Lower lobe of right lung (tissue), 2 donors: ENCODE results near the gene KDM4B. TPM values are rescaled to one million over a fixed set of nuclear protein-coding genes. Genes with fewer than 3 reads are reported as not detected.

ENCODE experiments used
- ATAC-seq, 2 donors: fragments of 200-7000 bp; cut with Tn5 transposase; one replicate each; pipeline ENCODE4 v1.9.1; 2020 to 2022; ENCODE audit warnings: mild to moderate bottlenecking in 2 of 2, moderate library complexity in 2 of 2
- DNase-seq: peaks from one replicate; pipeline ENCODE4 v3.0.0-alpha.2; 2020
- H3K27ac ChIP-seq: fragments of 200-600 bp; one replicate; pipeline ENCODE4 v1.8.0; 2022
- H3K27me3 ChIP-seq: fragments of 200-600 bp; one replicate; pipeline ENCODE4 v1.8.0; 2022; ENCODE audit warnings: low read depth
- H3K36me3 ChIP-seq: fragments of 200-600 bp; one replicate; pipeline ENCODE4 v1.8.0; 2022; ENCODE audit warnings: mild to moderate bottlenecking
- H3K4me1 ChIP-seq: fragments of 200-600 bp; one replicate; pipeline ENCODE4 v1.8.0; 2022
- H3K4me3 ChIP-seq: fragments of 200-600 bp; one replicate; pipeline ENCODE4 v1.8.0; 2022; ENCODE audit warnings: mild to moderate bottlenecking
- H3K9me3 ChIP-seq: fragments of 200-600 bp; one replicate; pipeline ENCODE4 v1.8.0; 2022
- intact Hi-C: fragments of 100-400 bp; cut with DNase I; formaldehyde crosslinking; loops from one replicate; pipeline ENCODE4 v1.11.0; 2022
- total RNA-seq: library from RNA; stranded (reverse); fragmentation: NEBNext Ultra II Directional; extraction: Animal tissue kit (Norgen Biotek cat#: 25700); gene quantifications from one replicate; pipeline ENCODE4 v1.2.1, GENCODE V29; 2021
- TF ChIP-seq, protein P1 (sequence below): fragments of 200-600 bp; IDR thresholded peaks from one replicate; pipeline ENCODE4 v1.8.0; 2022; ENCODE audit warnings: antibody characterized with exemption, mild to moderate bottlenecking
- donor health status: DM: no; HTN: yes; CAD: no; lungs with severe emphysema.

KDM4B gene
- total RNA-seq, 1 donor from 2014 or later: 40.3 TPM

DNA sequence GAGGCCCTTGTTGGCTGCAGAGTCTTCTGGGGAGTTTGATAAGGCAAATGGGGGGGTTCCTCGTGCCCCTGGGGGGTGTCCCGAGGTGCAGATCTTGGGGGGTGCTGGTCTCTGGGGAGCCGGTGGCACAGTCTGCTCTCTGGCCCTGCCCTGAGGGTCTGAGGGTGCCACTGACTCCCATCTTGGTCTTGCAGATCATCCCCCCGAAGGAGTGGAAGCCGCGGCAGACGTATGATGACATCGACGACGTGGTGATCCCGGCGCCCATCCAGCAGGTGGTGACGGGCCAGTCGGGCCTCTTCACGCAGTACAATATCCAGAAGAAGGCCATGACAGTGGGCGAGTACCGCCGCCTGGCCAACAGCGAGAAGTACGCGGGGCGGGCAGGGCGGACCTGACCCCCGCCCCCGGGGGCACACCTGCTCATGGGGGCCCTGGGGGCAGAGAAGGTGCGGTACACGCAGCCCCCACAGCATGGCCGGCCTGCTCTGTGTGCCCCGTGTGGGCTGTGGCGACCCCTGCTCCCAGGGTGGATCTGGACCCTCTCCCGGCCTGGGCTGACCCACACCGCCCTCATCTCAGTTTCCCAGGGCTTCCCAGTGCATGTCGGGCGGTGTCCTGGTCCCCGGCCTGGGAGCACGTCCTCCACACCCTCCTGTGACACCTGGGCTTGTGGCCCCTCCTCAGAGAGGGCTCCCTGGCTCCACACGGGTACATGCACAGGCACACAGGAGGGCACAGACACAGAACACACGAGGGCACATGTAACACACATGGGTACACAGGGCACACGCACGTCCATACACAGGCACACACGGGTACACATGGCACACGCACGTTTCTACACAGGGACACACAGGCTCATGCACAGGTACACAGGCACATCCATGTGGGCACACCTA lies 71.0 kb downstream of the KDM4B start:
- Histone ChIP-seq H3K27ac (no peak overlapping the region), H3K4me3 (no peak overlapping the region), H3K27me3 (no peaks in the 10 kb centered on the region), H3K4me1 (peaks cover 8% of the 10 kb centered on the region), H3K36me3 (peaks cover 50% of the 10 kb centered on the region), H3K9me3 (no peaks in the 10 kb centered on the region)
- TF ChIP-seq, protein P1, sequence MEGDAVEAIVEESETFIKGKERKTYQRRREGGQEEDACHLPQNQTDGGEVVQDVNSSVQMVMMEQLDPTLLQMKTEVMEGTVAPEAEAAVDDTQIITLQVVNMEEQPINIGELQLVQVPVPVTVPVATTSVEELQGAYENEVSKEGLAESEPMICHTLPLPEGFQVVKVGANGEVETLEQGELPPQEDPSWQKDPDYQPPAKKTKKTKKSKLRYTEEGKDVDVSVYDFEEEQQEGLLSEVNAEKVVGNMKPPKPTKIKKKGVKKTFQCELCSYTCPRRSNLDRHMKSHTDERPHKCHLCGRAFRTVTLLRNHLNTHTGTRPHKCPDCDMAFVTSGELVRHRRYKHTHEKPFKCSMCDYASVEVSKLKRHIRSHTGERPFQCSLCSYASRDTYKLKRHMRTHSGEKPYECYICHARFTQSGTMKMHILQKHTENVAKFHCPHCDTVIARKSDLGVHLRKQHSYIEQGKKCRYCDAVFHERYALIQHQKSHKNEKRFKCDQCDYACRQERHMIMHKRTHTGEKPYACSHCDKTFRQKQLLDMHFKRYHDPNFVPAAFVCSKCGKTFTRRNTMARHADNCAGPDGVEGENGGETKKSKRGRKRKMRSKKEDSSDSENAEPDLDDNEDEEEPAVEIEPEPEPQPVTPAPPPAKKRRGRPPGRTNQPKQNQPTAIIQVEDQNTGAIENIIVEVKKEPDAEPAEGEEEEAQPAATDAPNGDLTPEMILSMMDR: no peak
- no peak for ATAC-seq
- DNase-seq: no peak
- intact Hi-C loops: no loop called here

DNA sequence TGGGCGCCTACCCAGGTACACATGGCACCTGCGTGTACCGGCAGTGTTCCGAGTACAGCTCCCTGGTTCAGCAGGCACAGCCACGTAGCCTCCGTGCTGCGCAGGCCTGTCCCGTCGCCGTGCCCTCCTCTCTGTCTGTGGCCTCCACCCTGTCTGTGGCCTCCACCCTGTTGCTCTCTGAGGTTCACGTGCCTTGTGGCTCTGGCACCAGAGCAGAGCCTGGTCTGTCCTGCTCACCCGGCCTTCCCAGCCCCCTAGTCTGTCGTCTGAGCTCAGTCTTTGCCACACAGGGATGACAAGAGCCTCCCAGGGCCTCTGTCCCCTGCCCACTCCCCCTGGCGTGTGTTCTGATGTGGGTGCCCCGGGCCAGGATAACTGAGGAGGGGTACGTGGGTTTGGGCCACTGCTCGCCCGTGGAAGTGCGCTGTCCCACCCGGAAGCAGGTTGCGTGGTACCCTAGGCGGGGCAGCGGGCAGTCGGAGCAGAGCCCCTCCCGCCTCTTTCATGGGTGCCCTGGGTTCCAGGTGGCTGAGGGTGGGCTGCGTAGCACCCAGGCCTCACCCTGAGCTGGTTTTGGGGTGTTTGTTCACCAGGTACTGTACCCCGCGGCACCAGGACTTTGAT lies 71.7 kb downstream of the KDM4B start:
- DNase-seq: no peak

DNA sequence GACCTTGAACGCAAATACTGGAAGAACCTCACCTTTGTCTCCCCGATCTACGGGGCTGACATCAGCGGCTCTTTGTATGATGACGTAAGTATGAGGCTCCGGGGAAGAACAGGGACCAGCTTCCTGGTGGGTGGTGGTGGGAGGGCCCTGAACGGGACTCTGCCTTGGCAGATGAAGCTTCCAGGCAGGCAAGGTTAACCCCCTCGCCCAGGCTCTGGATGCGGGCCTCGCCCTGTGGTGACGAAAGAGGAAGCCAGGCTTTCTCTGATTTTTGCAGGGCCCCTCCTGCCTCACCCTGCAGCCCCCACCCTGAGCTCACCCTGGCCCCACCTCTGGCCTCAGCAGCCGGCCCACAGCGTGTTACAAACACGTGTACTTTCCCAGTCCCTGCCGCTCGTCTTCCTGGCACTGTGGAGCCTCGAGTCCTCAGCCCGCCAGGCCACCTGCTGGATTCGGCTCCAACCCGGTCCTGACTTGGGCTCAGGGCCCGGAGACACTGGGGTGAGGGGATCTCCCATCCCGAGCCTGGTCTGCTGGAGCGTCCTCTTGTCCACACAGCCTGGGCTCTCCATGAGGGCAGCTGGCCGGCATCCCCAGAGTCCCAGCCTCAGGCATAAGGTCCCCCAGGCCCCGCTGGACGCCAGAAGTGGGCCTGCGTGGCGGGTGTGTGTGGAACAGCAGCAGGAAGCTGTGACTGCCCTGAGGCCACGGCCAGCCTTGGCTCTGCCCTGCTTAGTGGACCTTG lies 72.4 kb downstream of the KDM4B start:
- intact Hi-C loops: no loop called here
- DNase-seq: no peak

More for the DNA sequence above, 71.7 kb downstream of the KDM4B start:
- no peaks in the 10 kb centered on the region for H3K27me3 ChIP-seq
- no peak overlapping the region for H3K4me3 ChIP-seq
- H3K36me3 ChIP-seq: peaks cover 45% of the 10 kb centered on the region
- H3K4me1 ChIP-seq: peaks cover 8% of the 10 kb centered on the region
- TF ChIP-seq, protein P1: no peak
- H3K27ac ChIP-seq: no peak overlapping the region
- no peaks in the 10 kb centered on the region for H3K9me3 ChIP-seq
- intact Hi-C loops: no loop called here
- no peak for ATAC-seq

DNA sequence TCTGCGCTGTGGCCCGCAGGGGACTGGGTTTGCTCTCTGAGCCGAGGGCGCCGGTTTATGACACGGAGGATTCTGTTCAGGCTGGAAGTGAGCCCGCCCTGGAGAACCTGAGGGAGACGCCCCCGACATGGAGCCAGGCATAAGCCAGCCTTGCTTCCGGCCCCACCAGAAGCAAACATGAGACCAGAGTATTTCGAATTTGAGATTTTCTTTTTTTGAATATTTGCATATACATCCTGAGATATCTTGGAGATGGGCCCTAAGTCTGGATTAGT lies 72.9 kb downstream of the KDM4B start:
- intact Hi-C loops: no loop called here
- peaks cover 40% of the 10 kb centered on the region for H3K36me3 ChIP-seq
- ATAC-seq: no peak
- H3K27me3 ChIP-seq: no peaks in the 10 kb centered on the region
- H3K27ac ChIP-seq: no peak overlapping the region
- TF ChIP-seq, protein P1: no peak
- peaks cover 10% of the 10 kb centered on the region for H3K4me1 ChIP-seq
- no peak for DNase-seq
- H3K4me3 ChIP-seq: no peak overlapping the region
- no peaks in the 10 kb centered on the region for H3K9me3 ChIP-seq

More for the DNA sequence above, 72.4 kb downstream of the KDM4B start:
- Histone ChIP-seq H3K36me3 (peaks cover 44% of the 10 kb centered on the region), H3K4me1 (peaks cover 10% of the 10 kb centered on the region), H3K9me3 (no peaks in the 10 kb centered on the region), H3K4me3 (no peak overlapping the region), H3K27ac (no peak overlapping the region), H3K27me3 (no peaks in the 10 kb centered on the region)
- no peak for ATAC-seq
- TF ChIP-seq, protein P1: no peak

DNA sequence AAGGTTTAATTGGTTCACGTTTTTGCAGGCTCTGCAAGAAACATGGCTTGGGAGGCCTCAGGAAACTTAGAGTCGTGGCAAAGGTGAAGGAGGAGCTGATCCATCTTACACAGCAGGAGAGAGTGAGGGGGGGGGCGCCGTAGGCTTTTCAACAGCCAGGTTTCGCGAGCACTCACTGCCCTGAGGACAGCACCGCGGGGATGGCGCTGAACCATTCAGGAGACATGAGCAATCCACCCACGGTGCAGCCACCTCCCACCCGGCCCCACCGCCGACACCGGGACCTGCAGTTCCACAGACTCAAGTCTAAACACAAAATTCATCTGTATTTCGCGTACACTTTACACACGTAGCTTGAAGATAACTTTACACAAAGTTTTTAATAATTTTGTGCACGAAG lies 73.6 kb downstream of the KDM4B start:
- peaks cover 43% of the 10 kb centered on the region for H3K36me3 ChIP-seq
- intact Hi-C loops: no loop called here
- DNase-seq: no peak

More for the DNA sequence above, 73.6 kb downstream of the KDM4B start:
- H3K27me3 ChIP-seq: no peaks in the 10 kb centered on the region
- ATAC-seq: no peak
- no peaks in the 10 kb centered on the region for H3K9me3 ChIP-seq
- H3K27ac ChIP-seq: no peak overlapping the region
- no peak overlapping the region for H3K4me3 ChIP-seq
- H3K4me1 ChIP-seq: peaks cover 17% of the 10 kb centered on the region
- TF ChIP-seq, protein P1: no peak
